Thyroid gland (tissue), 4 donors: Measurements from ENCODE around the gene SRSF5. TPM values are rescaled to one million over a fixed set of nuclear protein-coding genes. Genes with fewer than 3 reads are reported as not detected.

Source experiments
- DNase-seq, 2 donors: peaks; one replicate each; pipeline ENCODE4 v3.0.0-alpha.2; 2019
- H3K27ac ChIP-seq, 3 donors: fragments of 200-600 bp; sonication (generic); 1 replicate in 2 of 3; 2 replicates in 1 of 3; pipeline ENCODE4 v1.5.1; 2016 to 2019; ENCODE audit warnings: mild to moderate bottlenecking in 1 of 3, moderate library complexity in 1 of 3
- H3K27me3 ChIP-seq: fragments of 200-600 bp; sonication (generic); one replicate; pipeline ENCODE4 v1.5.1; 2019
- H3K36me3 ChIP-seq, 2 donors: fragments of 200-600 bp; sonication (generic); one replicate each; pipeline ENCODE4 v1.5.1; 2016 to 2019
- H3K4me1 ChIP-seq, 2 donors: fragments of 200-600 bp; sonication (generic); one replicate each; pipeline ENCODE4 v1.5.1; 2017 to 2019
- H3K4me3 ChIP-seq, 3 donors: fragments of 200-600 bp; sonication (generic); replicated peaks in 1 of 3; 1 replicate in 2 of 3; 2 replicates in 1 of 3; pipeline ENCODE4 v1.5.1; 2016; ENCODE audit warnings: mild to moderate bottlenecking in 1 of 3
- H3K9me3 ChIP-seq: fragments of 200-600 bp; sonication (generic); one replicate; pipeline ENCODE4 v1.5.1; 2017
- CTCF ChIP-seq, 6 experiments: fragments of 200-600 bp in 3 of 6; fragments of 450-650 bp in 3 of 6; sonication (generic) in 3 of 6; IDR thresholded peaks; one replicate each; pipeline ENCODE4 v1.5.1; 2016 to 2019; ENCODE audit warnings: antibody characterized with exemption in 6 of 6, mild to moderate bottlenecking in 2 of 6, inconsistent platforms in 1 of 6, moderate library complexity in 1 of 6
- POLR2A ChIP-seq, 2 donors: fragments of 450-650 bp; IDR thresholded peaks; one replicate each; pipeline ENCODE4 v1.6.1; 2017; ENCODE audit warnings: antibody characterized with exemption in 2 of 2, mild to moderate bottlenecking in 2 of 2, moderate library complexity in 1 of 2
- WGBS, 2 donors: methylation state at CpG; one replicate each; pipeline ENCODE4 v1.1.5; 2017; 5-methylcytosine and 5-hydroxymethylcytosine counted together
- intact Hi-C: fragments of 100-400 bp; cut with DNase I; formaldehyde crosslinking; loops from one replicate; pipeline ENCODE4 v1.15.1; 2023
- total RNA-seq, 4 donors: library from RNA; depleted of rRNA; stranded (reverse); fragments of >200 nt; gene quantifications; one replicate each; pipeline ENCODE4 v1.2.3, GENCODE V29; 2016

Gene SRSF5
- total RNA-seq, 4 donors from 2014 or later = 326 to 969 (median 539) TPM

- TF ChIP-seq POLR2A (IDR thresholded peaks at IDR 0.05) = no peak
- no peak for TF ChIP-seq CTCF (IDR thresholded peaks at IDR 0.05)
Measured at GRCh38 chr14:69803753-69804152, 36.8 kb downstream of the SRSF5 start.

GRCh38 chr14:69804902-69805301, 38.0 kb downstream of the SRSF5 start:
- Histone ChIP-seq H3K4me3 (no peak overlapping the region), H3K4me1 (no peaks in the 10 kb centered on the region), H3K36me3 (no peaks in the 10 kb centered on the region), H3K27me3 (no peaks in the 10 kb centered on the region), H3K9me3 (no peaks in the 10 kb centered on the region), H3K27ac (no peak overlapping the region)
- intact Hi-C loops = no loop called here
- 77 to 89% methylated on average over 2 of the region's 2 CpGs for whole genome bisulfite sequencing, 2 donors
- TF ChIP-seq POLR2A (IDR thresholded peaks at IDR 0.05) = no peak
- TF ChIP-seq CTCF (IDR thresholded peaks at IDR 0.05) = no peak
- DNase-seq = no peak

More at GRCh38 chr14:69803753-69804152, 36.8 kb downstream of the SRSF5 start:
- no peaks in the 10 kb centered on the region for H3K27me3 ChIP-seq
- no peak for DNase-seq
- H3K4me1 ChIP-seq = no peaks in the 10 kb centered on the region
- H3K27ac ChIP-seq = no peak overlapping the region
- H3K4me3 ChIP-seq = no peak overlapping the region
- intact Hi-C loops = no loop called here
- H3K9me3 ChIP-seq = no peaks in the 10 kb centered on the region
- H3K36me3 ChIP-seq = no peaks in the 10 kb centered on the region

- WGBS, 2 donors = 88% methylated on average over 1 of the region's 1 CpG
- Histone ChIP-seq H3K27me3 (no peaks in the 10 kb centered on the region), H3K4me3 (no peak overlapping the region), H3K9me3 (no peaks in the 10 kb centered on the region), H3K27ac (no peak overlapping the region), H3K4me1 (no peaks in the 10 kb centered on the region), H3K36me3 (no peaks in the 10 kb centered on the region)
- intact Hi-C loops = no loop called here
- TF ChIP-seq POLR2A (IDR thresholded peaks at IDR 0.05) (no peak), CTCF (IDR thresholded peaks at IDR 0.05) (no peak)
- DNase-seq = no peak
Measured at GRCh38 chr14:69807192-69807591, 40.2 kb downstream of the SRSF5 start.

- TF ChIP-seq POLR2A (IDR thresholded peaks at IDR 0.05) (no peak), CTCF (IDR thresholded peaks at IDR 0.05) (no peak)
- intact Hi-C loops = no loop called here
- Histone ChIP-seq H3K36me3 (no peaks in the 10 kb centered on the region), H3K27me3 (no peaks in the 10 kb centered on the region), H3K27ac (no peak overlapping the region), H3K4me1 (no peaks in the 10 kb centered on the region), H3K9me3 (no peaks in the 10 kb centered on the region), H3K4me3 (no peak overlapping the region)
- DNase-seq = no peak
- 79 to 80% methylated on average over 12 of the region's 12 CpGs for WGBS, 2 donors
Measured at GRCh38 chr14:69808919-69809808, 42.2 kb downstream of the SRSF5 start.

- Histone ChIP-seq H3K27ac (no peak overlapping the region), H3K27me3 (no peaks in the 10 kb centered on the region), H3K4me1 (no peaks in the 10 kb centered on the region), H3K9me3 (no peaks in the 10 kb centered on the region), H3K4me3 (no peak overlapping the region), H3K36me3 (no peaks in the 10 kb centered on the region)
- TF ChIP-seq POLR2A (IDR thresholded peaks at IDR 0.05) (no peak), CTCF (IDR thresholded peaks at IDR 0.05) (no peak)
- intact Hi-C loops = no loop called here
- 70 to 83% methylated on average over 11 to 13 of the region's 13 CpGs for WGBS, 2 donors
- DNase-seq = no peak
Measured at GRCh38 chr14:69811227-69811867, 44.4 kb downstream of the SRSF5 start.
